DND-41 (cell line): ENCODE results near the gene NCS1.

Source experiments
- ATAC-seq: fragments of 200-7000 bp; cut with Tn5 transposase; 3 replicates; pipeline ENCODE4 v1.9.1; 2021; ENCODE audit warnings: low read depth; ENCODE audit not compliant: insufficient read depth
- DNase-seq: peaks from one replicate; pipeline ENCODE4 v3.0.0-alpha.2; 2020
- H2AFZ ChIP-seq: 2 replicates; pipeline ENCODE4 v1.6.0; 2012; ENCODE audit warnings: low read depth, low read length
- H3K27ac ChIP-seq: 2 replicates; pipeline ENCODE4 v1.5.1; 2012; ENCODE audit warnings: low read length, inconsistent platforms
- H3K27me3 ChIP-seq: fragments of 200-600 bp; sonication (generic); 2 replicates; pipeline ENCODE4 v1.6.0; 2012; ENCODE audit warnings: low read length, mild to moderate bottlenecking, inconsistent platforms; ENCODE audit not compliant: insufficient read depth, poor library complexity
- H3K36me3 ChIP-seq: 2 replicates; pipeline ENCODE4 v1.5.1; 2012; ENCODE audit warnings: low read length, inconsistent platforms; ENCODE audit not compliant: insufficient read depth
- H3K4me1 ChIP-seq: 2 replicates; pipeline ENCODE4 v1.5.1; 2012; ENCODE audit warnings: mild to moderate bottlenecking, low read length; ENCODE audit not compliant: insufficient read depth
- H3K4me2 ChIP-seq: 2 replicates; pipeline ENCODE4 v1.6.0; 2012; ENCODE audit warnings: mild to moderate bottlenecking, moderate library complexity, low read length, inconsistent platforms; ENCODE audit not compliant: insufficient read depth
- H3K4me3 ChIP-seq, 2 experiments: fragments of 200-600 bp in 1 of 2; shearing (Covaris generic) in 1 of 2; 2 replicates each; pipeline ENCODE4 v1.5.1; 2012 to 2016; ENCODE audit warnings: inconsistent platforms in 2 of 2, low read length in 2 of 2, mild to moderate bottlenecking in 2 of 2, low read depth in 1 of 2, moderate library complexity in 1 of 2
- H3K79me2 ChIP-seq: 2 replicates; pipeline ENCODE4 v1.6.0; 2012; ENCODE audit warnings: low read length, inconsistent platforms; ENCODE audit not compliant: insufficient read depth
- H3K9ac ChIP-seq: 2 replicates; pipeline ENCODE4 v1.6.0; 2012; ENCODE audit warnings: low read depth, mild to moderate bottlenecking, inconsistent platforms, low read length, moderate library complexity
- H3K9me3 ChIP-seq: 2 replicates; pipeline ENCODE4 v1.5.1; 2012; ENCODE audit warnings: low read length, moderate library complexity, mild to moderate bottlenecking, inconsistent platforms; ENCODE audit not compliant: insufficient read depth, severe bottlenecking
- H4K20me1 ChIP-seq: 2 replicates; pipeline ENCODE4 v1.6.0; 2012; ENCODE audit warnings: low read length; ENCODE audit not compliant: insufficient read depth
- EZH2 ChIP-seq: IDR thresholded peaks from 3 replicates; pipeline ENCODE4 v1.6.1; 2012; ENCODE audit warnings: borderline replicate concordance, low read depth, mild to moderate bottlenecking, moderate library complexity, low read length, inconsistent platforms; ENCODE audit not compliant: severe bottlenecking
- TF ChIP-seq, protein P1 (sequence below): IDR thresholded peaks from 2 replicates; pipeline ENCODE4 v1.5.1; 2012; ENCODE audit warnings: borderline replicate concordance, low read length, moderate library complexity, mild to moderate bottlenecking; ENCODE audit not compliant: poor library complexity, severe bottlenecking; ENCODE audit errors: extremely low read depth

NCS1 gene

DNA sequence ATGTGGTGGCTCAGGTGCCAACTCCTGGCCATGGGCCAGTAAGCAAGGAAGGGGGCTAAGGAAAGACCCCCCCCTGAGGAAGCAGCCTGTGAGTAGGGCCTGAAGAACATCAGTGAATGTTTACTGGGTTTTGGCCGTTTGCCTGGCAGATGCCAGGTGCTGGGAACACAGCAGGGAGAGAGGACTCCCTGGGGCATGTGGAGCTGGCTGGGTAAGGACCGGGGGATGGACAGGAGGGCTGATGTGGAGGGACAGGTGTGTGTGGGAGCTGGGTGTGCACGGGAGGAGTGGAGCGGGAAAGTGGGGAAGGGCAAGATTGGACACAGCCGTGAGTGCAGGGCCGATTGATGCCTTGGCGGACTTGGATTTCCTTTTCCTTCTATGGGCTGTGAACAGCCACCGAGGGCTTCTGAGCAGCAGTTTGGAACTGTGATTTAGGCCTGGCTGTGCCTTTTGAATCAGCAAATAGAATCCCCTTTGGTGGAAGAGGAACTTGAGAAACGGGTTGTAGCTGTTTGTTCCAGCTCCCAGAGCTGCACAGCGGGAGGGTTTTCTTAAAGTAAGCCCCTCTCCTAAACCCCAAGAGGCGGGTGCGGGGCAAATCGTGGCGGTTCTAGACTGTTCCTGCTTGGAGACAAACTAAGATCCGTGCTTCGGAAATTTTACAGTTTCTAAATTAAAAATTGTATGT lies 96.5 kb downstream of the NCS1 start:
- no peaks in the 10 kb centered on the region for H3K27me3 ChIP-seq
- no peak overlapping the region for H3K4me2 ChIP-seq
- no peak for ATAC-seq
- no peak overlapping the region for H3K27ac ChIP-seq
- no peaks in the 10 kb centered on the region for H3K79me2 ChIP-seq
- H4K20me1 ChIP-seq: no peaks in the 10 kb centered on the region
- DNase-seq: no peak
- H2AFZ ChIP-seq: no peak overlapping the region
- H3K9me3 ChIP-seq: no peaks in the 10 kb centered on the region
- H3K36me3 ChIP-seq: no peaks in the 10 kb centered on the region
- H3K4me3 ChIP-seq: no peak overlapping the region
- H3K9ac ChIP-seq: no peak overlapping the region
- H3K4me1 ChIP-seq: no peaks in the 10 kb centered on the region
- TF ChIP-seq, protein P1, sequence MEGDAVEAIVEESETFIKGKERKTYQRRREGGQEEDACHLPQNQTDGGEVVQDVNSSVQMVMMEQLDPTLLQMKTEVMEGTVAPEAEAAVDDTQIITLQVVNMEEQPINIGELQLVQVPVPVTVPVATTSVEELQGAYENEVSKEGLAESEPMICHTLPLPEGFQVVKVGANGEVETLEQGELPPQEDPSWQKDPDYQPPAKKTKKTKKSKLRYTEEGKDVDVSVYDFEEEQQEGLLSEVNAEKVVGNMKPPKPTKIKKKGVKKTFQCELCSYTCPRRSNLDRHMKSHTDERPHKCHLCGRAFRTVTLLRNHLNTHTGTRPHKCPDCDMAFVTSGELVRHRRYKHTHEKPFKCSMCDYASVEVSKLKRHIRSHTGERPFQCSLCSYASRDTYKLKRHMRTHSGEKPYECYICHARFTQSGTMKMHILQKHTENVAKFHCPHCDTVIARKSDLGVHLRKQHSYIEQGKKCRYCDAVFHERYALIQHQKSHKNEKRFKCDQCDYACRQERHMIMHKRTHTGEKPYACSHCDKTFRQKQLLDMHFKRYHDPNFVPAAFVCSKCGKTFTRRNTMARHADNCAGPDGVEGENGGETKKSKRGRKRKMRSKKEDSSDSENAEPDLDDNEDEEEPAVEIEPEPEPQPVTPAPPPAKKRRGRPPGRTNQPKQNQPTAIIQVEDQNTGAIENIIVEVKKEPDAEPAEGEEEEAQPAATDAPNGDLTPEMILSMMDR: no peak
- no peak for TF ChIP-seq EZH2

DNA sequence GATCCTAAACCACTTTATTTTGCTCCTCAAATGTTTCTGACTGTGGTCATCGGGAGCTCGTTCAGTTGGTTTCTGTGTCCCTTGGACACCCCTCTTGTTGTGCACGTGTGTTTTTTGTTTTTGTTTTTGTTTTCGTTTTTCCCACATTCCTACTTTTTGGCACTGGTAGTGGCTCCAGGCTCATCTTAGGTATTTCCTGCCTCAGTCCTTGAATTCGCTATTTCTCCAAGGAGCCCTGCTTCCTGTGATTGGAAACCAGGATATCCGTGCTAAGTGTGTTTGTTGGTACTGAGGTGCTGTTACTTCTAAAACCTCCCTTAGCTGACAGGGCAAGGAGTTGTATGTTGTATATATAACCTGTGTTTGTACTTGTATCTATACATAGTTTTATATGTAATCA lies 99.3 kb downstream of the NCS1 start:
- ATAC-seq (no peak), DNase-seq (no peak)
- Histone ChIP-seq H3K4me2 (no peak overlapping the region), H3K27me3 (no peaks in the 10 kb centered on the region), H3K4me1 (no peaks in the 10 kb centered on the region), H3K36me3 (no peaks in the 10 kb centered on the region), H4K20me1 (no peaks in the 10 kb centered on the region), H3K9ac (no peak overlapping the region), H2AFZ (no peak overlapping the region), H3K79me2 (no peaks in the 10 kb centered on the region), H3K27ac (no peak overlapping the region), H3K9me3 (no peaks in the 10 kb centered on the region), H3K4me3 (no peak overlapping the region)
- TF ChIP-seq, protein P1: no peak
- no peak for TF ChIP-seq EZH2

- Histone ChIP-seq H3K4me2 (no peak overlapping the region), H3K9ac (no peak overlapping the region), H3K4me1 (no peaks in the 10 kb centered on the region), H3K4me3 (no peak overlapping the region), H3K79me2 (no peaks in the 10 kb centered on the region), H4K20me1 (no peaks in the 10 kb centered on the region), H3K36me3 (no peaks in the 10 kb centered on the region), H3K27ac (no peak overlapping the region), H2AFZ (no peak overlapping the region), H3K9me3 (no peaks in the 10 kb centered on the region), H3K27me3 (no peaks in the 10 kb centered on the region)
- DNase-seq (no peak), ATAC-seq (no peak)
- no peak for TF ChIP-seq EZH2
- TF ChIP-seq, protein P1: no peak
Observed at GRCh38 chr9:130275156-130275555, 103.0 kb downstream of the NCS1 start.
